Mesendoderm (in vitro differentiated cells): ENCODE data around the gene CNNM4.

Experiments used
- DNase-seq: peaks from one replicate; pipeline ENCODE4 v3.0.0; 2013
- H2AK5ac ChIP-seq: 2 replicates; pipeline ENCODE4 v1.6.1; 2013; ENCODE audit warnings: low read length, inconsistent platforms
- H2BK120ac ChIP-seq: 2 replicates; pipeline ENCODE4 v1.6.1; 2013; ENCODE audit warnings: low read depth, mild to moderate bottlenecking, low read length, moderate library complexity, mixed read lengths
- H2BK15ac ChIP-seq: replicated peaks from 2 replicates; pipeline ENCODE4 v1.6.1; 2013; ENCODE audit warnings: low read depth, mild to moderate bottlenecking, moderate library complexity
- H2BK5ac ChIP-seq: 2 replicates; pipeline ENCODE4 v1.6.1; 2013; ENCODE audit warnings: low read length, inconsistent platforms
- H3K18ac ChIP-seq: 2 replicates; pipeline ENCODE4 v1.6.1; 2013; ENCODE audit warnings: mild to moderate bottlenecking, low read length, mixed read lengths
- H3K23ac ChIP-seq: one replicate; pipeline ENCODE4 v1.6.1; 2013; ENCODE audit warnings: low read length
- H3K27ac ChIP-seq: 2 replicates; pipeline ENCODE4 v1.5.1; 2013; ENCODE audit warnings: low read depth, mild to moderate bottlenecking, inconsistent platforms, low read length, moderate library complexity
- H3K27me3 ChIP-seq: 2 replicates; pipeline ENCODE4 v1.6.1; 2013; ENCODE audit warnings: low read length, control low read depth, mild to moderate bottlenecking, inconsistent platforms; ENCODE audit not compliant: insufficient read depth, poor library complexity
- H3K36me3 ChIP-seq: 2 replicates; pipeline ENCODE4 v1.6.1; 2013; ENCODE audit warnings: low read length, inconsistent platforms; ENCODE audit not compliant: control insufficient read depth, insufficient read depth
- H3K4ac ChIP-seq: one replicate; pipeline ENCODE4 v1.6.1; 2013; ENCODE audit warnings: low read depth, mild to moderate bottlenecking, low read length, moderate library complexity
- H3K4me1 ChIP-seq: 2 replicates; pipeline ENCODE4 v1.6.1; 2013; ENCODE audit warnings: low read depth, low read length, inconsistent platforms; ENCODE audit not compliant: control insufficient read depth
- H3K4me2 ChIP-seq: 2 replicates; pipeline ENCODE4 v1.6.1; 2013; ENCODE audit warnings: low read length
- H3K4me3 ChIP-seq: 2 replicates; pipeline ENCODE4 v1.5.1; 2013; ENCODE audit warnings: mild to moderate bottlenecking, low read length
- H3K56ac ChIP-seq: one replicate; pipeline ENCODE4 v1.6.1; 2013; ENCODE audit warnings: low read length
- H3K79me1 ChIP-seq: 2 replicates; pipeline ENCODE4 v1.6.1; 2013; ENCODE audit warnings: low read length, inconsistent platforms
- H3K79me2 ChIP-seq: 2 replicates; pipeline ENCODE4 v1.6.1; 2013; ENCODE audit warnings: mild to moderate bottlenecking, low read length; ENCODE audit not compliant: control insufficient read depth, insufficient read depth
- H3K9ac ChIP-seq: 2 replicates; pipeline ENCODE4 v1.6.1; 2013; ENCODE audit warnings: low read length, inconsistent platforms
- H4K5ac ChIP-seq: one replicate; pipeline ENCODE4 v1.6.1; 2013; ENCODE audit warnings: low read length
- H4K8ac ChIP-seq: one replicate; pipeline ENCODE4 v1.6.1; 2013; ENCODE audit warnings: low read depth, mild to moderate bottlenecking, control low read depth, low read length, moderate library complexity
- WGBS: extraction: QIAGEN DNeasy Blood & Tissue Kit; methylation state at CpG from one replicate; pipeline ENCODE4 v1.1.7; 2013; ENCODE audit warnings: low lambda C conversion rate, missing lambda C conversion rate; ENCODE audit not compliant: insufficient coverage; ENCODE audit errors: extremely low coverage; 5-methylcytosine and 5-hydroxymethylcytosine counted together

CNNM4 gene

GRCh38 chr2:96799623-96799935, 38.9 kb downstream of the CNNM4 start:
- Histone ChIP-seq H3K36me3 (no peaks in the 10 kb centered on the region), H2BK5ac (no peak overlapping the region), H3K79me2 (no peaks in the 10 kb centered on the region), H3K56ac (no peak overlapping the region), H3K4ac (no peak overlapping the region), H3K27ac (no peak overlapping the region), H3K4me3 (no peak overlapping the region), H3K18ac (no peak overlapping the region), H4K5ac (no peak overlapping the region), H3K27me3 (no peaks in the 10 kb centered on the region), H3K4me1 (no peaks in the 10 kb centered on the region), H3K4me2 (no peak overlapping the region), H4K8ac (no peak overlapping the region), H2BK15ac (no peak overlapping the region), H3K23ac (no peak overlapping the region), H2BK120ac (no peak overlapping the region), H3K79me1 (no peaks in the 10 kb centered on the region), H2AK5ac (no peak overlapping the region), H3K9ac (no peak overlapping the region)
- DNase-seq = no peak
- no CpG with 5 or more reads among the region's 8 CpGs for WGBS

GRCh38 chr2:96800061-96801004, 39.6 kb downstream of the CNNM4 start:
- Histone ChIP-seq H4K8ac (no peak overlapping the region), H3K4me3 (no peak overlapping the region), H3K27me3 (no peaks in the 10 kb centered on the region), H3K9ac (no peak overlapping the region), H2BK120ac (no peak overlapping the region), H3K79me2 (no peaks in the 10 kb centered on the region), H3K4me2 (no peak overlapping the region), H4K5ac (no peak overlapping the region), H2BK15ac (no peak overlapping the region), H3K4ac (no peak overlapping the region), H2BK5ac (no peak overlapping the region), H2AK5ac (no peak overlapping the region), H3K27ac (no peak overlapping the region), H3K56ac (no peak overlapping the region), H3K79me1 (no peaks in the 10 kb centered on the region), H3K23ac (no peak overlapping the region), H3K4me1 (no peaks in the 10 kb centered on the region), H3K36me3 (no peaks in the 10 kb centered on the region), H3K18ac (no peak overlapping the region)
- DNase-seq = no peak
- WGBS = no CpG with 5 or more reads among the region's 27 CpGs

DNA sequence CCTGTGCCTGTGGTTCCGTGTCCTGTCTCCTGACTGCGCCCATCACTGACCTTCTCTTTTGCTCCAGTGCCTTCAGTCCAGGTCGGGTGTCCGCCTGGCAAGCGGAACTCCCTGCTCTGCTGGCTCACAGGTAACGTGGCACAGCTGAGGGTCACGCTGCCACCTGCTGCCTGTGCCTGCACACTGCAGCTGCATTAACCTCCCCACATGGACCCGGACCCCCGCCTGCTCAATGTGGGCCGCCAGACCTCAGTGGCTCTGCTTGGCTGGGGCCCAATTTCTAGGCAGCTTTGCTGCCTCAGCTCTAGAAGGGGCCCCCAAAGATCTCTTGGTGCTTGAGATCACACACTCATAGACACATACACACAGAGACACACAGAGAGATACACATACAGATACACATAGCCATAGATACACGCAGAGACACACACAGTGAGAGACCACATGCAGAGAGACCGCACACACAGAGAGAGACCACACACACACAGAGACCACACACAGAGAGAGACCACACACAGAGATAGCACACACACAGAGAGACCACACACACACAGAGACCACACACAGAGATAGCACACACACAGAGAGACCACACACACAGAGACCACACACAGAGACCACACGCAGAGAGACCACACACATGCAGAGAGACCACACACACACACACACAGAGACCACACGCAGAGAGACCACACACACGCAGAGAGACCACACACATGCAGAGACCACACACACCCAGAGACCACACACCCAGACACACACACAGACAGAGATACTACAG, 40.5 kb downstream of the CNNM4 start:
- Histone ChIP-seq H3K27me3 (no peaks in the 10 kb centered on the region), H3K4me1 (no peaks in the 10 kb centered on the region), H2BK5ac (no peak overlapping the region), H3K18ac (no peak overlapping the region), H3K4me3 (no peak overlapping the region), H3K79me2 (no peaks in the 10 kb centered on the region), H3K56ac (no peak overlapping the region), H4K8ac (no peak overlapping the region), H3K27ac (no peak overlapping the region), H3K4ac (no peak overlapping the region), H2BK120ac (no peak overlapping the region), H4K5ac (no peak overlapping the region), H3K4me2 (no peak overlapping the region), H3K36me3 (no peaks in the 10 kb centered on the region), H3K79me1 (no peaks in the 10 kb centered on the region), H3K23ac (no peak overlapping the region), H2BK15ac (no peak overlapping the region), H3K9ac (no peak overlapping the region), H2AK5ac (no peak overlapping the region)
- no CpG with 5 or more reads among the region's 15 CpGs for WGBS
- peak; percentile 70 for DNase-seq

GRCh38 chr2:96801786-96802595, 41.3 kb downstream of the CNNM4 start:
- DNase-seq = no peak

GRCh38 chr2:96802721-96803120, 42.0 kb downstream of the CNNM4 start:
- no peaks in the 10 kb centered on the region for H3K27me3 ChIP-seq
- H3K18ac ChIP-seq = no peak overlapping the region
- H3K79me1 ChIP-seq = no peaks in the 10 kb centered on the region
- no peak overlapping the region for H3K4ac ChIP-seq
- no peak overlapping the region for H3K27ac ChIP-seq
- no peaks in the 10 kb centered on the region for H3K36me3 ChIP-seq
- H2BK15ac ChIP-seq = no peak overlapping the region
- no peak overlapping the region for H2BK120ac ChIP-seq
- no peak overlapping the region for H4K5ac ChIP-seq
- WGBS = no CpG with 5 or more reads among the region's 7 CpGs
- no peak overlapping the region for H3K56ac ChIP-seq
- H3K23ac ChIP-seq = no peak overlapping the region
- H2AK5ac ChIP-seq = no peak overlapping the region
- no peak overlapping the region for H4K8ac ChIP-seq
- no peak for DNase-seq
- no peaks in the 10 kb centered on the region for H3K4me1 ChIP-seq
- no peak overlapping the region for H3K4me3 ChIP-seq
- no peak overlapping the region for H3K9ac ChIP-seq
- H3K4me2 ChIP-seq = no peak overlapping the region
- H3K79me2 ChIP-seq = no peaks in the 10 kb centered on the region
- H2BK5ac ChIP-seq = no peak overlapping the region

More at GRCh38 chr2:96801786-96802595, 41.3 kb downstream of the CNNM4 start:
- Histone ChIP-seq H3K79me1 (no peaks in the 10 kb centered on the region), H3K4me3 (no peak overlapping the region), H3K4me2 (no peak overlapping the region), H4K5ac (no peak overlapping the region), H3K23ac (no peak overlapping the region), H3K4ac (no peak overlapping the region), H2BK15ac (no peak overlapping the region), H3K27me3 (no peaks in the 10 kb centered on the region), H3K56ac (no peak overlapping the region), H3K27ac (no peak overlapping the region), H3K9ac (no peak overlapping the region), H2BK5ac (no peak overlapping the region), H3K4me1 (no peaks in the 10 kb centered on the region), H4K8ac (no peak overlapping the region), H2BK120ac (no peak overlapping the region), H3K36me3 (no peaks in the 10 kb centered on the region), H3K79me2 (no peaks in the 10 kb centered on the region), H3K18ac (no peak overlapping the region), H2AK5ac (no peak overlapping the region)
- no CpG with 5 or more reads among the region's 10 CpGs for WGBS
